ENCODE data around the gene SLC7A1. TPM values are rescaled to one million over a fixed set of nuclear protein-coding genes. Genes with fewer than 3 reads are reported as not detected.

Gene SLC7A1
- total and polyA plus RNA-seq, 2 of the 4 experiments (the other 2 are of a cell fraction) = 9.7 to 22.3 TPM

GRCh38 chr13:29545988-29546387 lies 49.5 kb downstream of the SLC7A1 start:
- Histone ChIP-seq H3K9me3 (ENCODE audit: control insufficient read depth, insufficient read depth, low read length) (no peaks in the 10 kb centered on the region), H4K91ac (ENCODE audit: insufficient read depth, low read depth, low read length) (no peak overlapping the region), H3K27me3 (ENCODE audit: control insufficient read depth, insufficient read depth, low read length) (no peaks in the 10 kb centered on the region), H3K23ac (ENCODE audit: low read depth, low read length) (no peak overlapping the region), H3K9me1 (ENCODE audit: insufficient read depth, low read length) (peaks cover 25% of the 10 kb centered on the region), H2AK5ac (ENCODE audit: low read depth, low read length) (no peak overlapping the region), H4K5ac (ENCODE audit: low read depth, low read length) (no peak overlapping the region), H3K18ac (ENCODE audit: low read depth, low read length) (no peak overlapping the region), H2BK120ac (ENCODE audit: low read depth, low read length) (no peak overlapping the region), H3K14ac (replicated peaks; ENCODE audit: low read depth, low read length) (no peak overlapping the region), H2BK15ac (ENCODE audit: low read depth, low read length) (no peak overlapping the region), H3K56ac (ENCODE audit: extremely low read depth, insufficient read depth, low read length) (no peak overlapping the region), H3K4me3 (ENCODE audit: insufficient read depth, low read depth, low read length) (no peak overlapping the region), H3K79me1 (ENCODE audit: low read depth in 1 of 2, low read length in 2 of 2) (peaks cover 45 to 92% of the 10 kb centered on the region in 2 experiments), H2BK5ac (ENCODE audit: low read depth, low read length, poor library complexity, severe bottlenecking) (no peak overlapping the region), H3K4me2 (ENCODE audit: low read depth, low read length) (no peak overlapping the region), H4K8ac (ENCODE audit: low read depth in 2 of 2, low read length in 2 of 2) (no peak overlapping the region), H2BK20ac (ENCODE audit: low read depth, low read length) (no peak overlapping the region), H4K20me1 (ENCODE audit: insufficient read depth, low read length) (peaks cover 71% of the 10 kb centered on the region), H2AK9ac (replicated peaks; ENCODE audit: low read depth, low read length, poor library complexity) (no peak overlapping the region), H3K4me1 (ENCODE audit: control insufficient read depth, insufficient read depth, low read length) (peaks cover 2% of the 10 kb centered on the region; the same call in 1 of the 2 replicates), H3K36me3 (ENCODE audit: control insufficient read depth, insufficient read depth, low read length) (peaks cover 20% of the 10 kb centered on the region), H2AFZ (replicated peaks; ENCODE audit: low read length, poor library complexity) (no peak overlapping the region), H3K27ac (ENCODE audit: insufficient read depth, low read length) (no peak overlapping the region), H3K4ac (ENCODE audit: low read depth, low read length) (no peak overlapping the region), H3K9ac (ENCODE audit: low read depth, low read length) (no peak overlapping the region)
- ChIA-PET CTCF (no interaction called here), POLR2A (ENCODE audit: unreplicated experiment) (interaction anchor here (0.6 kb wide), 1 partner anchor 18 kb away, joined by 3 read pairs; no protein-coding TSS in a partner anchor)
- dilution Hi-C loops (cut with HindIII; ENCODE audit: low sequenced_read_pairs, unreplicated experiment) = no loop called here
- in situ Hi-C loops (cut with MboI; ENCODE audit: low sequenced_read_pairs) = no loop called here
- DNase-seq (no peak), ATAC-seq (ENCODE audit: low read depth) (no peak)
- BruUV-seq (replicated peaks) = no TSS peak
- TF ChIP-seq CEBPB (IDR thresholded peaks at IDR 0.05; ENCODE audit: low read depth, low read length) = no peak
- TF ChIP-seq ELK1 (IDR thresholded peaks at IDR 0.05; ENCODE audit: borderline replicate concordance, low read depth, low read length) = no peak
- TF ChIP-seq NFE2L2 (IDR thresholded peaks at IDR 0.05; ENCODE audit: low read depth, low read length) = no peak
- TF ChIP-seq MXI1 (IDR thresholded peaks at IDR 0.05; ENCODE audit: borderline replicate concordance, low read depth, low read length) = no peak
- no peak for TF ChIP-seq USF2 (IDR thresholded peaks at IDR 0.05; ENCODE audit: low read depth, low read length)
- TF ChIP-seq MAZ (IDR thresholded peaks at IDR 0.05; ENCODE audit: borderline replicate concordance, low read depth, low read length) = no peak
- TF ChIP-seq RAD21 (IDR thresholded peaks at IDR 0.05; ENCODE audit: low read length) = no peak
- intact Hi-C loops (cut with micrococcal nuclease) = no loop called here
- WGBS, 2 experiments (ENCODE audit: extremely low coverage in 2 of 2, insufficient read length in 1 of 2) = 91% methylated on average over 3 of the region's 8 CpGs; no CpG with 5 or more reads in 1 of the 2 experiments
